GM03348 (cell line): Measurements from ENCODE around the gene RBM42.
"Not testable (repeated sequence)": the region's sequence is repeated elsewhere in the genome, so short reads cannot be mapped to it uniquely, and the experiment has no call there.

ENCODE experiments used
- DNase-seq: peaks from one replicate; pipeline ENCODE4 v3.0.0; 2012; ENCODE audit warnings: low spot score

Gene RBM42

DNA sequence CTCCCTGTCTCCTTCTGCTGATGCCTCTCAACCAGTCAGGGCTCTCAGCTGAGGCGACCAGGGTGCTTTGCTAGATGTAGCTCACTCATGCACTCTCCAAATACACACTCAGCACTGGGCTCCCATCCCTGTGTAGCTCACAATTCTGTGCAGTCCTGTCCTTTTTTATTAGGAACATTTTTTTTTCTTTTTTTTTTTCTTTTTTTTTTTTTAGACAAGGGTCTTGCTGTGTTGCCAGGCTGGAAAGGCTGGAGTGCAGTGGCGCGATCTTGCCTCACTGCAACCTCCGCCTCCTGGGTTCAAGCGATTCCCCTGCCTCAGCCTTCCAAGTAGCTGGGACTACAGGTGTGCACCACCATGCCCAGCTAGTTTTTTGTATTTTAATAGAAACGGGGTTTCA, 26.0 kb downstream of the RBM42 start:
- DNase-seq: not testable (repeated sequence)

GRCh38 chr19:35655600-35655999, 26.8 kb downstream of the RBM42 start:
- no peak for DNase-seq

DNA sequence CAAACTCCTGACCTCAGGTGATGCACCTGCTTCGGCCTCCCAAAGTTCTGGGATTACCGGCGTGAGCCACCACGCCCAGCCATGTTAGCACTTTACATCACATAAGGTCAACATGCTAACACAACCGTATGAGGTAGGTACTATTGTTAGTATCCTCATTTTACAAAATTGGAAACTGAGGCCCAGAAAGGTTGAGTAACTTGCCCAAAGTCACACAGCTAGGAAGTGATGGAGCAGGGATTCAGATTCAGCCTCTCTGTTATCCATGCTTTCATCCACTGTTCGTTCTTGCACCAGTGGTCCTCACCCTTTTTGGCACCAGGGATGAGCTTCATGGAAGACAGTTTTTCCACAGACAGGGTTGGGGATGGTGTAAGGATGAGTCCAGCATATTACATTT, 27.9 kb downstream of the RBM42 start:
- DNase-seq: no peak

DNA sequence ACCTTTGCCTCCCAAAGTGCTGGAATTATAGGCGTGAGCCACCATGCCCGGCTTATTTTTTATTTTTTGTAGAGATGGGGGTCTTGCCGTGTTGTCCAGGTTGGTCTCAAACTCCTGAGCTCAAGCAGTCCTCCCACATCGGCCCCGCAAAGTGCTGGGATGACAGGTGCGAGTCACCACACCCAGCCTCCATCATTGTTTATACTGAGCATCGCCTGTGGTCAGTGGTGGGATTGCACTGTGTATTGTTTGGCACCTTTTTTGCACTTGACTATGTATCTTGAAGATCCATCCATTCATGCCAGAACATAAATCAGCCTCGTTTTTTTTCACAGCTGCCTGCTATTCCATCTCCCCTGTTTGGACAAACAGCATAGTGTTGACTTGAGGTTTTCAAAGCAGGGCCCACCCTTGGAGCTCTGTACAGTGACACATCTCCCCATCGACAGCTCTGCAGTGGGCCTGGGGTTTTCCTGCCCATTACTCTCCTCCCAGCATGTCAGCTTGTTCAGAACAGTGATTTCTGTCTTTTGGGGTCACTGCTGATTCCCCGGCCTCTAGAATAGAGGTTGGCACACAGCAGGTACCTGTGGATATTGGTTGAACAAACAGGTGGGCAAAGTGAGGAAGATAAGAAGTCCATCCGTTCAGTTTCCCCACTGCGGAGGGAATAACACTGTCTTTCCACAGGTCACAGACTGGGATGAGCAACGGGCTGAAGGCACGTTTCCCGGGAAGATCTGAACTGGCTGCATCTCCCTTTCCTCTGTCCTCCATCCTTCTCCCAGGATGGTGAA, 29.3 kb downstream of the RBM42 start:
- no peak for DNase-seq

DNA sequence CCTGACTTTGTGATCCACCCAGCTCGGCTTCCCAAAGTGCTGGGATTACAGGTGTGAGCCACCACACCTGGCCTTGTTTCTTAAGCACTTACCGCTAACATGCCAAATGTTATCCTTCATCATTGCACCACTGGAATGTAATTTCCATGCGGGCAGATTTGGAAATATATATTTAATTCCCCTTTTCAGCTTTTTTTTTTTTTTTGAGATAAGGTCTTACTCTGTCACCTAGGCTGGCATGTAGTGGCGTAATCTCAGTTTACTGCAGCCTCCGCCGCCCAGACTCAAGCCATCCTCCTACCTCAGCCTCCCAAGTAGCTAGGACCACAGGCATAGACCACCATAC, 33.1 kb downstream of the RBM42 start:
- no peak for DNase-seq

- DNase-seq: no peak
These were observed 35.1 kb downstream of the RBM42 start for GRCh38 chr19:35663981-35664380.

- no peak for DNase-seq
These were observed 36.3 kb downstream of the RBM42 start for GRCh38 chr19:35665157-35665556.

- DNase-seq: no peak
These were observed 36.8 kb downstream of the RBM42 start for GRCh38 chr19:35665604-35666003.

- no peak for DNase-seq
These were observed 37.5 kb downstream of the RBM42 start, which contains the start of gene UPK1A for GRCh38 chr19:35666251-35666913. Gene UPK1A, plus strand, starts transcription at chr19:35666517. Its CDS starts 296 bp downstream, at chr19:35666813.

DNA sequence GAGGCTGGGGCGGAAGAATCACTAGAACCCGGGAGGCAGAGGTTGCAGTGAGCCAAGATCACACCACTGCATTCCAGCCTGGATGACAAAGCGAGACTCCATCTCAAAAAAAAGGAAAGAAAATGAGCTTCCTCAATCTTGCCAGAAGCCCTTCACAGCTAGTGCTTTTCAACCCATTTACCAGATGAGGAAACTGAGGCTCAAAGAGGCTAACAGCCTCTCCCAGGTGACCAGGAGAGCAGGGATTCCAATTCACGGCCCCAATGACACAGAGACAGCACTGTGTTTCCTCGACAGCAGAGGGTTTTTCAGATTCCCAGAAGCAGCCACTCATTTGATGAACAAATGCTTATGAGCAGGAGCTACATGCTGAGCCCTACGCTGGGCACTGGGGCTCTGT, 40.7 kb downstream of the RBM42 start:
- no peak for DNase-seq

DNA sequence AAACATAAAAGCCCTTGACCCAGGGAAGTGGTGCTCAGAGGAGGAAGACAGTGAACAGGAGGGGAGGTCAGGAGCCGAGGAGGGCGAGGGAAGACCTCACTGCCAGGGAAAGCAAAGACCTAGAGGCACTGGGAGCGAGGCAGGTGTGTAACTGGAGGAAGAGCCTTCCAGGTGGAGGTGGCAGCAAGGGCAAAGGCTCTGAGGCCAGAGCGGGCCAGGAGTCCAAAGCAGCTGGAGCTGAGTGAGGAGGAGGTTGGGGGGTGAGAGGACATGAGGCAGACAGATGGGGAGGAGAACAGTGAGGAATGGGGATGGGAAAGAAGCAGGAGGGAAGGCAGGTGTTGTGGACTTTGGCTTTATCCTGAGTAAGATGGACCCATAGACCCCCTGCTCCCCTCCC, 41.1 kb downstream of the RBM42 start:
- no peak for DNase-seq

GRCh38 chr19:35670686-35671085, 41.9 kb downstream of the RBM42 start:
- DNase-seq: no peak

GRCh38 chr19:35671818-35672217, 43.0 kb downstream of the RBM42 start:
- DNase-seq: peak; percentile 29

- DNase-seq: peak; percentile 88
These were observed 44.4 kb downstream of the RBM42 start for GRCh38 chr19:35673121-35673804.

DNA sequence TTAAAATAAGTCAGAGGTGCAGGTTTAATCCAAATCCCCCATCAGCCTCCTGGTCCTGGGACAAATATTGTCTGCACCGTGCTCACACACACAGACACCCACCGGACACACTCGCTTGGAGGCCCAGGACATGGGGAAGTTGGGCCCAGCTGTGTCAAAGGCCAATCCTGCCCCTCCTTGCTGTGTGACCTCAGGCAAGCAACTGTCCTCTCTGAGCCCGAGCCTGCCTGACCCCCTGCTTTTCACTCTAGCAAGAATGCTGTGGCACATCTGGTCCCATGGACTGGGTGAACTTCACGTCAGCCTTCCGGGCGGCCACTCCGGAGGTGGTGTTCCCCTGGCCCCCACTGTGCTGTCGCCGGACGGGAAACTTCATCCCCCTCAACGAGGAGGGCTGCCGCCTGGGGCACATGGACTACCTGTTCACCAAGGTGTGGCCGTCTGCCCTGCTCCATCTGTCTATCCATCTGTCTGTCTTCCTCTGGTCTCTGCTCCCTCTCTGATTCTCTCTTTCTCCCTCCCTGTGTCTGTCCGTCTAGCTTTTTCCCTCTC, 46.8 kb downstream of the RBM42 start:
- DNase-seq: no peak
